GM08714 (cell line): ENCODE measurements around the gene WRAP53.

Experiments
- H3K4me3 ChIP-seq: fragments of 200-500 bp; sonication (Bioruptor generic); 2 replicates; pipeline ENCODE4 v1.5.1; 2014; ENCODE audit warnings: mild to moderate bottlenecking, low read length, inconsistent platforms
- ZNF274 ChIP-seq: IDR thresholded peaks from 2 replicates; pipeline ENCODE4 v1.6.1; 2012; ENCODE audit warnings: mild to moderate bottlenecking, low read depth, low read length

The WRAP53 gene

GRCh38 chr17:7695586-7695985 lies 7.3 kb downstream of the WRAP53 start:
- TF ChIP-seq ZNF274: no peak
- no peak overlapping the region for H3K4me3 ChIP-seq

- H3K4me3 ChIP-seq: no peak overlapping the region
- no peak for TF ChIP-seq ZNF274
These were observed 9.7 kb downstream of the WRAP53 start for GRCh38 chr17:7697828-7698588.

DNA sequence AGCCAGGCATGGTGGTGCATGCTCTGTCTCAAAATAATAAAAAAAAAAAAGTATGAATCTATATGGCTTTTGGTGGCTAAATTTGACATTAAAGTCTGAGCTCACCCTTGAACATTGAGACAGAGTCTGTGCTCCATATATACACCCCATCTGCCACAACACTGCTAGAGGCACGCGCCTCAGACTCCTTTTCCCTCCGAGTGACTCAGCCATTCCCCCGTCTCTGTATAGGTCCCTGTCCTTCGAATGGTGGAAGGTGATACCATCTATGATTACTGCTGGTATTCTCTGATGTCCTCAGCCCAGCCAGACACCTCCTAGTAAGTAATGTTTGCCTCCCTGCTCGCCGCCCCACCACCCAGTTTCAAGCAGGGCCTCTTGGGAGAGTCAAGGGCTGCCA lies 12.2 kb downstream of the WRAP53 start:
- no peak for TF ChIP-seq ZNF274
- H3K4me3 ChIP-seq: no peak overlapping the region

GRCh38 chr17:7701681-7702080 lies 13.4 kb downstream of the WRAP53 start:
- no peak overlapping the region for H3K4me3 ChIP-seq
- TF ChIP-seq ZNF274: no peak

GRCh38 chr17:7702776-7703175 lies 14.5 kb downstream of the WRAP53 start:
- no peak for TF ChIP-seq ZNF274

DNA sequence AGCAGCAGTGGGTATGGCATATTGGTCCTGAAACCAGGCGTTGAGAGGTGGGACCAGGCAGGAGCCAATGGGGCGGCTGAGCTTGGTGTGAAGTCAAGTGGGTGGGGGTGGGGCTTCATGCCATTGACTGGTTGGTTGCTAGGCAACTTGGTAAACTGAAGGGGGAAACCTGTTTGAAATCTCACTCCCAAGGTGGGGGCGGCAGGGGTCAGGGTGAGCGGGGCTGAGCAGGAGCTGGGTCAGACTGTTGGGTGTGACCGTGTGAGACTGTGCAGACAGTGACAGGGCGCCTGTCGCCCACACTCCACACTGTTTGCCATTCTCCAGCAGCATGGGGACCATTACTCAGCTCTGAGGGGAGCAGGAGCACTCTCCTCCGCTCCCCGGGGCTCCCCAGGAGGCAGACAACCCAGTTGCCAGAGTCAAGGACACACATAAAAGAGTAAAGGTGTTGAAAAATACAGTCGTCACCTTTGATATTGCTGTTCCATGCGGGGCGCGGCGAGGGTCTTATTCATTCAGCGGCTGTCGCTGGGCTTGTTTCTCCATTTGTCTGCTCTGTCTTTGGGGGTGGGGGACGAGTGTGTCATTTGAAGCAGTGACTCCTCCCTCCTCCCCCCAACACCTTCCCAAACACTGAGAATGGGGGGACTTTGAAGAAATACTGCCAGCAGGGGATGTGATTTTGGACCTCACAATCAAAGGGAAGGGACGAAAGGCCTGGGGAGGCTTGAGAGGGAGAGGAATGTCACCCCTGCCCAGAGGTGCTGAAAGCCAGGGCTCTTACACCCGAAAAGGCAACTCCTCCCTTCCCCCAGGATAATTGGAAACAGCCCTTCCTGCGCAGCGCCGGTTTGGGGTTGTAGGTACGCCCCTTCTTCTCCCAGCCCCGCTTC lies 15.6 kb downstream of the WRAP53 start:
- no peak overlapping the region for H3K4me3 ChIP-seq
- no peak for TF ChIP-seq ZNF274

More at GRCh38 chr17:7702776-7703175, 14.5 kb downstream of the WRAP53 start:
- no peak overlapping the region for H3K4me3 ChIP-seq

DNA sequence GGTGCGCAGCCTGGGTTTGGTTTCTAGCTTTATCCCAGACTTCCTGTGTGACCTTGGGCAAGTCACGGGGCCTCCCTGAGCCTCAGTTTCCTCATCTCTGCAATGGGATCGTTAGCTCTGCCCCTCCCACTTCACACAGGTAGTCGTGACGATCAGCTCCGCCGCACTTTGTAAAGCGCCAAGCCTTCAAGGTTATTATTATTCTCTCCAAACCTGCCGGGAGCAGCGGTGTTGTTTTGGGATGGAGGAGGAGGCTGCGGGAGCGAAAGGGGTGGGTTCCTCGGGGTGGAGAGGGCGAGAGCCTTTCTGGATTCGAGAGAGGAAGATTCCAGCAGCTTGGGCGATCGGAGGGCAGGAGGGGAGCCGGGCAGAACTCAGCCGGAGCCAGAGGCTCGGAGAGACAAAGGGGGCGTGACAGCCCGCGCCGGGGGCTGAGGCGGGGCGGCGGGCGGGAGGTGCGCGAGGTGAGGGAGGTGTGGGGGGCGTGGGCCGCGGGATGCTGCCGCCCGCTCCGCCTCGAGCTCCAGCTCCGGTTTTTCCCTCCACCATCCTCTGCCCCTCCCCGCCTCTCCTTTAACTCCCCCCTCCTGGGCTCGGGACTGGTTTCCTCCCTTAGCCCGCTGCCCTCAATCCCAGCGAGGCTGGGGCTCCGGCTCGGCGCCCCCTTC lies 16.5 kb downstream of the WRAP53 start, which contains the start of gene EFNB3:
EFNB3 (plus strand) TSS at position 602 of the 668 bp plus-strand sequence. CDS start 397 bp downstream, outside the sequence.
- TF ChIP-seq ZNF274: no peak
- no peak within 1 kb of the TSS for H3K4me3 ChIP-seq

DNA sequence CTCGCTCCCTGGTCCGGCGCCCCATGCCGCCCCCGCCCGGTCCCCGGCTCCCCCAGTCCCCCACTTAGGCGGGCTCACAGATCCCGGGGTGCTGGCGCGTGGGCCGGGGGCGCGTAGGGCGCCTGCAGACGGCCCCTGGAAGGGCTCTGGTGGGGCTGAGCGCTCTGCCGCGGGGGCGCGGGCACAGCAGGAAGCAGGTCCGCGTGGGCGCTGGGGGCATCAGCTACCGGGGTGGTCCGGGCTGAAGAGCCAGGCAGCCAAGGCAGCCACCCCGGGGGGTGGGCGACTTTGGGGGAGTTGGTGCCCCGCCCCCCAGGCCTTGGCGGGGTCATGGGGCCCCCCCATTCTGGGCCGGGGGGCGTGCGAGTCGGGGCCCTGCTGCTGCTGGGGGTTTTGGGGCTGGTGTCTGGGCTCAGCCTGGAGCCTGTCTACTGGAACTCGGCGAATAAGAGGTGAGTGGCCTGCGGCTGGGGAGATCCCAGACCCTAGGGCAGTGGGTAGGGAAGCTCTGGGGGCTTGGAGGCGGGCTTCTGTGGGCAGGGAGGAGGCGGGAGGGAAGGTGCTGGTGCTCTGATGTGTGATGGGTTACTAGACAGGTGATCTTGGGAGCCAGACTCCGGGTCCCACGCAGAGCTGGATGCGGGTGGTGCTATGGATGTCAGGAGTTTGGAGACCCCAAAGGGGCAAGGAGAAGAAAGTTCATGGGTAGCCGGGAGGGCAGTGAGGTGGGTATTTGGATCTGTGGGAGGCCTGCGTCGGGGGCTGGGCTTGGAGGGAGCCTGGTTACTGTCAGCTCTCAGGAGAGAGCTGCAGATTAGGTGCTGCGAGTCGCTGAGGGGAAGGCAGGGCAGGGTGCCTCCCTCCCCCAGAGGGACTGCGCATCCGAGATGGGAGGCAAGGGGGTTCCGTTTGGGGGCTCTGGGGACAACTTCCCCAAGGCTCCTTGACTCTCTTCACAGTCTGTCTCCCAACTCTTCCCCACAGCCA lies 17.3 kb downstream of the WRAP53 start:
- no peak overlapping the region for H3K4me3 ChIP-seq
- TF ChIP-seq ZNF274: no peak

DNA sequence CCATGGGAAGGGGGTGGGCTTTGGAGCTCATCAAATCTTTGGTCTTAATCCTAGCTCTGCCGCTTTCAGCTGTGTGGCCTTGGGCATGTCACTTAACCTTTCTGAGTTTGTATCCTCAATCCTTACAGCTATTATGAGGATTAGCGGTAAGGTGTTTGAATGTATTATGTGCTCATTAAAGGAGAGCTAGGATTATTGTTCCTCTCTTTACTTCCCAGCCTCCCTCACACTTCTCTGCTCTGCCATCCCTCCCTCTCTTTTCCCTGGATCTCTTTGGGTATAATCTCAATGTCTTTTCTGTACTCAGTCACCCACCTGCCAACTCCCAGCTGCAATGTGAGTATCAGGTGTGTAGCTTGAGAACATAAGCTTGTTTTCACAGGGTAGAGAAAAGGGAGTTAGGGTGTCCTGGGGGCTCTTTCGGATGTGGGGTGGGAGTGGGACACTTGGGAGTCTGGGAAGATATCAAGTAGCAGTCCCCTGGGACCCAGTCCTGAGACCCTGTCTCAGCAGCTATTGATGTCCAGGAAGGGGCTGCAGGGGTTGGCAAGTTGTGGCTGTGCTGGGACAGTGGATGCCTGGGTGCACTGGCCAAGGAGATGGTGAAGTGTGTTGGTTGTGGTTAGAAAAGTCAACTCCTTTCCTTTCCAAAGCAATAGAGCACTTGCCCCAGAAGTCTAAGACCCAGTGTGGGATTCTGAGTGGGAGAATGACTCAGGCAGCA lies 18.5 kb downstream of the WRAP53 start:
- TF ChIP-seq ZNF274: no peak
- no peak overlapping the region for H3K4me3 ChIP-seq

DNA sequence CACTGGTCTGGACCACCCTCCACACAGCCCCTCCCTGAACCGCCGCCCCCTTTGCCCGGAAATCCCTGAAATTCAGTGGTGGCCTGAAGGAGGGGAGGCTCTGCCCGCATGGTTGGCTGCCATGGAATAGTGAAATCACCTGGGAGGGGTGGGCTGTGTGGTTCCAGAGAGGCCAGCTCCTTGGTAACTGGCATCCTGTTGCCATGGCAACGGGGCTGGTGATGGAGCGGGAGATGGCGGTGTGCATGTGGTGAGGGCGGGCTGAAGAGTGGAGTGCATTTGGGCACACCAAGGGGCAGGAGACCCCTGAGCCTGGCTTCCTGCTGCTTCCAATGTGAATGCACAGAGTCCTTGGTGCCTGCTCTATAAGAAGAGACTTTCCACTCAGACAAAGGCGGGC lies 19.2 kb downstream of the WRAP53 start:
- no peak for TF ChIP-seq ZNF274
- H3K4me3 ChIP-seq: no peak overlapping the region

GRCh38 chr17:7707858-7708750 lies 19.8 kb downstream of the WRAP53 start:
- no peak for TF ChIP-seq ZNF274
- no peak overlapping the region for H3K4me3 ChIP-seq

- H3K4me3 ChIP-seq: no peak overlapping the region
- no peak for TF ChIP-seq ZNF274
These were observed 20.8 kb downstream of the WRAP53 start for GRCh38 chr17:7709031-7709430.

DNA sequence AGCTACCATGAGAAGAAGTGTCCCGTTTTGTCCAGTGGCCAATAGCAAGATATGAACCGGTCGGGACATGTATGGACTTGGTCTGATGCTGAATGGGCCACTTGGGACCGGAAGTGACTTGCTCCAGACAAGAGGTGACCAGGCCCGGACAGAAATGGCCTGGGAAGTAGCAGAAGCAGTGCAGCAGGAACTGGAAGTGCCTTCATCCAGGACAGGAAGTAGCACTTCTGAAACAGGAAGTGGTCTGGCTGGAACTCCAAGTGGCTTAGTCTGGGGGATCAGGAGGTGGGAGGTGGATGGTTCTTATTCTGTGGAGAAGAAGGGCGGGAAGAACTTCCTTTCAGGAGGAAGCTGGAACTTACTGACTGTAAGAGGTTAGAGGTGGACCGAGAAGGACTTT lies 22.0 kb downstream of the WRAP53 start:
- no peak for TF ChIP-seq ZNF274
- H3K4me3 ChIP-seq: no peak overlapping the region
